PC-9 (cell line): ENCODE results near the gene CCDC91. TPM values are rescaled to one million over a fixed set of nuclear protein-coding genes. Genes with fewer than 3 reads are reported as not detected.

ENCODE experiments used
- BruUV-seq: library from RNA; stranded (reverse); fragments of 400-500 nt; replicated peaks from 2 replicates; lab custom pipeline; 2021; lab: Mats Ljungman, UMichigan
- CTCF ChIA-PET: fragments of 300-600 bp; sonication (Branson Sonifier 250); formaldehyde crosslinking; loops from one replicate; lab custom pipeline; 2022; ENCODE audit warnings: antibody characterized with exemption; lab: Charles Lee
- POLR2A ChIA-PET: fragments of 300-600 bp; sonication (Branson Sonifier 250); formaldehyde crosslinking; loops from one replicate; lab custom pipeline; 2022; ENCODE audit warnings: antibody characterized with exemption; ENCODE audit not compliant: unreplicated experiment; lab: Charles Lee
- DNase-seq, 2 experiments: peaks; one replicate each; pipeline versions ENCODE4 v3.0.0 to v3.0.0-alpha.2; 2015 to 2022; ENCODE audit warnings: mixed read lengths in 1 of 2
- H2AFZ ChIP-seq: fragments of 200-600 bp; sonication (generic); 2 replicates; pipeline ENCODE4 v1.8.1; 2017; ENCODE audit warnings: antibody characterized with exemption
- H3F3A ChIP-seq: fragments of 200-600 bp; sonication (generic); 2 replicates; pipeline ENCODE4 v1.8.1; 2017; ENCODE audit warnings: antibody characterized with exemption, mild to moderate bottlenecking, low read depth; ENCODE audit not compliant: insufficient read depth
- H3K27ac ChIP-seq: fragments of 200-600 bp; sonication (generic); 2 replicates; pipeline ENCODE4 v1.6.1; 2016; ENCODE audit warnings: mixed run types
- H3K27me3 ChIP-seq: fragments of 200-600 bp; sonication (generic); 2 replicates; pipeline ENCODE4 v1.6.1; 2016; ENCODE audit warnings: low read depth, mixed run types; ENCODE audit not compliant: insufficient read depth
- H3K36me3 ChIP-seq: fragments of 200-600 bp; sonication (generic); 2 replicates; pipeline ENCODE4 v1.6.1; 2016; ENCODE audit warnings: low read depth, mixed run types
- H3K4me1 ChIP-seq: fragments of 200-600 bp; sonication (generic); replicated peaks from 2 replicates; pipeline ENCODE4 v1.6.1; 2016; ENCODE audit warnings: mixed run types; ENCODE audit not compliant: insufficient read depth
- H3K4me2 ChIP-seq: fragments of 200-600 bp; sonication (generic); 2 replicates; pipeline ENCODE4 v1.6.1; 2017; ENCODE audit warnings: mixed run types
- H3K4me3 ChIP-seq: fragments of 200-600 bp; sonication (generic); 2 replicates; pipeline ENCODE4 v1.6.1; 2016; ENCODE audit warnings: mixed run types
- H3K79me2 ChIP-seq: fragments of 200-600 bp; sonication (generic); 2 replicates; pipeline ENCODE4 v1.6.1; 2017; ENCODE audit warnings: low read depth, mixed run types
- H3K9me2 ChIP-seq: fragments of 200-600 bp; sonication (generic); 2 replicates; pipeline ENCODE4 v1.8.1; 2017; ENCODE audit warnings: mild to moderate bottlenecking; ENCODE audit not compliant: insufficient read depth
- H3K9me3 ChIP-seq: fragments of 200-600 bp; sonication (generic); 2 replicates; pipeline ENCODE4 v1.8.1; 2016; ENCODE audit warnings: low read depth; ENCODE audit not compliant: insufficient read depth
- H4K20me1 ChIP-seq: fragments of 200-600 bp; sonication (generic); 2 replicates; pipeline ENCODE4 v1.8.1; 2017; ENCODE audit not compliant: insufficient read depth
- CTCF ChIP-seq: fragments of 200-600 bp; sonication (generic); conservative IDR thresholded peaks from 2 replicates; pipeline ENCODE4 v1.6.1; 2017; ENCODE audit warnings: mixed run types, antibody characterized with exemption, mild to moderate bottlenecking, moderate library complexity
- EZH2 ChIP-seq: fragments of 200-600 bp; sonication (generic); IDR thresholded peaks from 2 replicates; pipeline ENCODE4 v1.8.0; 2017; ENCODE audit warnings: antibody characterized with exemption, low read depth
- intact Hi-C: fragments of 100-400 bp; cut with micrococcal nuclease; formaldehyde crosslinking; loops from one replicate; pipeline ENCODE4 v1.10.0; 2022; ENCODE audit not compliant: unreplicated experiment
- total RNA-seq: library from RNA; stranded (reverse); gene quantifications from 2 replicates; pipeline ENCODE4 v1.2.3, GENCODE V29; 2021

Gene CCDC91
- total RNA-seq, 1 experiment from 2014 or later, result 38.9 TPM

- ChIA-PET POLR2A (interaction anchor here (0.6 kb wide), 1 partner anchor 67 kb away, joined by 5 read pairs; no protein-coding TSS in a partner anchor), CTCF (interaction anchor here (0.7 kb wide), 1 partner anchor 179 kb away, joined by 6 read pairs; no protein-coding TSS in a partner anchor)
- no peaks in the 10 kb centered on the region for H4K20me1 ChIP-seq
- H3K4me1 ChIP-seq, result no peaks in the 10 kb centered on the region
- H3K4me2 ChIP-seq, result no peak overlapping the region
- no peaks in the 10 kb centered on the region for H3K9me3 ChIP-seq
- no peak overlapping the region for H2AFZ ChIP-seq
- intact Hi-C loops, result no loop called here
- no TSS peak for BruUV-seq
- H3K79me2 ChIP-seq, result no peaks in the 10 kb centered on the region
- no peaks in the 10 kb centered on the region for H3K36me3 ChIP-seq
- DNase-seq, result no peak
- H3K9me2 ChIP-seq, result no peaks in the 10 kb centered on the region
- no peak overlapping the region for H3K4me3 ChIP-seq
- H3K27me3 ChIP-seq, result no peaks in the 10 kb centered on the region
- H3F3A ChIP-seq, result no peaks in the 10 kb centered on the region
- no peak for TF ChIP-seq EZH2
- no peak overlapping the region for H3K27ac ChIP-seq
Measured at GRCh38 chr12:28390761-28391385, 200.6 kb downstream of the CCDC91 start.

GRCh38 chr12:28409892-28410291 is 219.6 kb downstream of the CCDC91 start:
- TF ChIP-seq EZH2 (no peak), CTCF (no peak)
- no peak overlapping the region for H3K4me3 ChIP-seq
- ChIA-PET CTCF (no interaction called here), POLR2A (no interaction called here)
- DNase-seq, result no peak
- H3K4me1 ChIP-seq, result no peaks in the 10 kb centered on the region
- no peaks in the 10 kb centered on the region for H3K36me3 ChIP-seq
- no TSS peak for BruUV-seq
- no peaks in the 10 kb centered on the region for H3K9me2 ChIP-seq
- no peaks in the 10 kb centered on the region for H3K27me3 ChIP-seq
- H3K79me2 ChIP-seq, result no peaks in the 10 kb centered on the region
- no peak overlapping the region for H3K27ac ChIP-seq
- no peak overlapping the region for H3K4me2 ChIP-seq
- H4K20me1 ChIP-seq, result no peaks in the 10 kb centered on the region
- H2AFZ ChIP-seq, result no peak overlapping the region
- no peaks in the 10 kb centered on the region for H3K9me3 ChIP-seq
- intact Hi-C loops, result no loop called here
- H3F3A ChIP-seq, result no peaks in the 10 kb centered on the region

DNA sequence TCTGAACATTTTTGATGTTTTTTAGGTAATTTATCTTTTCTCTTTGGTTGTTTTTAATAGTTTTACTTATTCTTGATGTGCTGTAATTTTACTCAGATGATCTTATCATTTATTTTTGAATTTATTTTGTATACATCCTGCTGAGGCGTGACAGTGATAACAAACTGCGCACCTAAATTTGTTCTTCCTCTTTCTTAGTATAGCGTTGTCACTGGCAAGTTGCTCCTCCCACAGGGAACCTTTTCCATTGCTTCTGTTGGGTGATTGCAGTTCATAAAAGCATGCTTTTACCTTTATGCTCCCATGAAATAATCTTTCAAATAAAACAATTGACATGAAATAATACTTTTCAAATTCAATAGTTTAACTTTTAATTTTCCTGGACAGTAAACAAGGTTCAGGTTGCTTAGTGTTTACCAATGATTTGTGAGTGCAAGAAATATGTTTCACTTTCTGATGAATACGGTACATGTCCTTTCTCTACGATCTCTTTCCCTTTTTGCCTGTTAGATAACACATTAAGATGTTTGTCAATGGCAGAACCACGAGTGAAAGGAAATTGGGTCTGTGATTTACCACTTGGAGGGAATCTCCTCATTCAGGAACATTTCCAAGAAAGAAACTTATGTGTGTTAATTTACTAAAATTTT is 223.3 kb downstream of the CCDC91 start:
- H2AFZ ChIP-seq, result no peak overlapping the region
- H3K9me3 ChIP-seq, result no peaks in the 10 kb centered on the region
- CTCF ChIA-PET, result no interaction called here
- no peaks in the 10 kb centered on the region for H4K20me1 ChIP-seq
- no peaks in the 10 kb centered on the region for H3K36me3 ChIP-seq
- H3K4me3 ChIP-seq, result no peak overlapping the region
- no peak overlapping the region for H3K4me2 ChIP-seq
- no peak overlapping the region for H3K27ac ChIP-seq
- H3K4me1 ChIP-seq, result no peaks in the 10 kb centered on the region
- no peaks in the 10 kb centered on the region for H3K9me2 ChIP-seq
- no peaks in the 10 kb centered on the region for H3F3A ChIP-seq
- intact Hi-C loops, result no loop called here
- no TSS peak for BruUV-seq
- no peaks in the 10 kb centered on the region for H3K79me2 ChIP-seq
- no peaks in the 10 kb centered on the region for H3K27me3 ChIP-seq
- TF ChIP-seq CTCF (no peak), EZH2 (no peak)
- no peak for DNase-seq
- POLR2A ChIA-PET, result no interaction called here
